GM12875 (cell line): ENCODE measurements around the gene VWA5B2.

Source experiments
- H3K4me3 ChIP-seq: one replicate; pipeline ENCODE4 v1.5.1; 2011; ENCODE audit warnings: low read depth, low read length, control low read depth
- CTCF ChIP-seq: IDR thresholded peaks from 2 replicates; pipeline ENCODE4 v1.5.1; 2011; ENCODE audit warnings: low read depth, mild to moderate bottlenecking, control low read depth, inconsistent platforms, low read length, moderate library complexity, borderline replicate concordance; ENCODE audit not compliant: insufficient read depth

Gene VWA5B2

DNA sequence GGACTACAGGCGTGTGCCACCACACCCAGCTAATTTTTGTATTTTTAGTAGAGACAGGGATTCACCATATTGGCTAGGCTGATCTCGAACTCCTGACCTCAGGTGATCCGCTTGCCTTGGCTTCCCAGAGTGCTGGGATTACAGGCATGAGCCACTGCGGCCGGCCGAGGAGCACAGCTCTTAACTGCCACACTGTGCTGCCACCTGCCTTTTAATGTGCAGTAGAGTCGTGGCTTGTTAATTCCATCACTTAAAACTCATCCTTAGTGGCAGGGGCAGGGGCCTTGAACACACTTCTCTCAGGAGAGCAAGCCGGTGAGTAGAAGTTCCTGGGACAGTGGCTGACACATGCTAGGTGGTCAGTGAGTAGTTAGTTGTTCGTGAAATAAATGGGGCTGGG is 30.9 kb upstream of the VWA5B2 start:
- H3K4me3 ChIP-seq, result no peak overlapping the region
- TF ChIP-seq CTCF, result no peak

- no peak overlapping the region for H3K4me3 ChIP-seq
- TF ChIP-seq CTCF, result no peak
Observed at GRCh38 chr3:184200825-184201224, 28.6 kb upstream of the VWA5B2 start.

- TF ChIP-seq CTCF, result no peak
- no peak overlapping the region for H3K4me3 ChIP-seq
Observed at GRCh38 chr3:184203526-184203925, 25.9 kb upstream of the VWA5B2 start.

GRCh38 chr3:184209146-184209923 is 20.1 kb upstream of the VWA5B2 start:
- no peak overlapping the region for H3K4me3 ChIP-seq
- TF ChIP-seq CTCF, result no peak

DNA sequence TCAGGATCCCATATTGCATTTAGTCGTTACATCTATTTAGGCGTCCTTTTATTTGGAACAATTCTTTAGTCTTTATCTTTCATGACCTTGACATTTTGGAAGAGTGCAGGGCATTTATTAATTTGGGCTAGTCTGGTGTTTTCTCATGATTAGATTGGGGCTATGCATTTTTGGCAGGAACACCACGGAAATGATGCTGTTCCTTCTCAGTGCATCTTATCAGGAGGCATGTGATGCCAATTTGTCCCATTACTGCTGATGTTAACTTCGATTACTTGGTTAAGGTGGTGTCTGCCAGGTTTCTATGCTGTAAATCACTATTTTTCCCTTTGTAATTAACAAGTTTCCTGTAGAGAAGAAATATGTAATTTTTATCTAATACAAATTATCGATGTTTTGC is 18.1 kb upstream of the VWA5B2 start:
- TF ChIP-seq CTCF, result no peak
- H3K4me3 ChIP-seq, result no peak overlapping the region

GRCh38 chr3:184211718-184212117 is 17.7 kb upstream of the VWA5B2 start:
- no peak for TF ChIP-seq CTCF
- H3K4me3 ChIP-seq, result no peak overlapping the region

DNA sequence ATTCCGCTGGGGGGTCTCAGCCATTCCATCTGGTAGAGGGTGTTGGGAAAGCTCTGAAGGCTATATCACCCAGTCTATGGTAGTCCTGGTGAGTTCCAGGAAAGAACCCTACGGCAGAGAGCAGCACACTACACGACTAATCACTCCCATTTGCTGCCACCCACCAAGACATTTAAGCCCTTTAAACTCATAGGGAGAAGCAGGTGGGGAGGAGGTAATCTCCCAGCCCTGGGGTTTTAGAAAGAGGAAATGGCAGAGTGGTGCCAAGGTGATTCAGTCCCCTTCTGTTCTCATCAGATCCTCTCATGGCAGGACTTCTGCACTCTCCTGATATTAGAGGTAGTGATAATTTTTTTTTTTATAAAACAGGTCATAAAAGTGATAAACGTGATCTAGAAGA is 10.6 kb upstream of the VWA5B2 start:
- TF ChIP-seq CTCF, result no peak
- no peak overlapping the region for H3K4me3 ChIP-seq
